GM23338 (cell line): ENCODE data around the gene PTPRN2. TPM values are rescaled to one million over a fixed set of nuclear protein-coding genes. Genes with fewer than 3 reads are reported as not detected.
"Not testable (repeated sequence)": the region's sequence is repeated elsewhere in the genome, so short reads cannot be mapped to it uniquely, and the experiment has no call there.

Experiments used
- ATAC-seq: fragments of 200-7000 bp; cut with Tn5 transposase; 3 replicates; pipeline ENCODE4 v1.9.1; 2020
- DNase-seq: peaks from one replicate; pipeline ENCODE4 v3.0.0-alpha.2; 2015; ENCODE audit warnings: low spot score
- H2AFZ ChIP-seq: fragments of 200-600 bp; sonication (generic); 2 replicates; pipeline ENCODE4 v1.8.0; 2016; ENCODE audit warnings: antibody characterized with exemption, mild to moderate bottlenecking, moderate library complexity
- H3F3A ChIP-seq: fragments of 200-600 bp; sonication (generic); replicated peaks from 2 replicates; pipeline ENCODE4 v1.8.0; 2017; ENCODE audit warnings: antibody characterized with exemption, mixed run types, low read depth
- H3K27ac ChIP-seq: fragments of 200-600 bp; sonication (generic); 2 replicates; pipeline ENCODE4 v1.6.1; 2016; ENCODE audit warnings: low read depth
- H3K27me3 ChIP-seq: fragments of 200-600 bp; sonication (generic); 2 replicates; pipeline ENCODE4 v1.8.0; 2016; ENCODE audit warnings: mild to moderate bottlenecking, mixed run types, moderate library complexity; ENCODE audit not compliant: insufficient read depth
- H3K36me3 ChIP-seq: fragments of 200-600 bp; sonication (generic); 2 replicates; pipeline ENCODE4 v1.8.0; 2016; ENCODE audit warnings: mild to moderate bottlenecking; ENCODE audit not compliant: insufficient read depth
- H3K4me1 ChIP-seq: fragments of 200-600 bp; sonication (generic); 2 replicates; pipeline ENCODE4 v1.8.0; 2016; ENCODE audit warnings: mild to moderate bottlenecking, moderate library complexity; ENCODE audit not compliant: insufficient read depth
- H3K4me2 ChIP-seq: fragments of 200-600 bp; sonication (generic); 2 replicates; pipeline ENCODE4 v1.7.1; 2017; ENCODE audit warnings: mixed run types
- H3K4me3 ChIP-seq: fragments of 200-600 bp; sonication (generic); 2 replicates; pipeline ENCODE4 v1.6.1; 2016; ENCODE audit warnings: mixed run types
- H3K79me2 ChIP-seq: fragments of 200-600 bp; sonication (generic); replicated peaks from 2 replicates; pipeline ENCODE4 v1.8.0; 2017; ENCODE audit warnings: mild to moderate bottlenecking; ENCODE audit not compliant: insufficient read depth
- H3K9me2 ChIP-seq: fragments of 200-600 bp; sonication (generic); 2 replicates; pipeline ENCODE4 v1.8.0; 2017; ENCODE audit not compliant: insufficient read depth
- H4K20me1 ChIP-seq: fragments of 200-600 bp; sonication (generic); replicated peaks from 2 replicates; pipeline ENCODE4 v1.8.0; 2017; ENCODE audit warnings: mild to moderate bottlenecking; ENCODE audit not compliant: insufficient read depth
- H3K27ac Mint-ChIP-seq: 2 replicates; pipeline ENCODE4 v1.8.0; 2020; ENCODE audit warnings: inconsistent platforms, mild to moderate bottlenecking, moderate library complexity, mixed read lengths
- H3K27me3 Mint-ChIP-seq: 3 replicates; pipeline ENCODE4 v1.8.0; 2022; ENCODE audit warnings: low read depth, mild to moderate bottlenecking, moderate library complexity, mixed read lengths, inconsistent platforms; ENCODE audit not compliant: insufficient read depth, poor library complexity
- H3K36me3 Mint-ChIP-seq: 3 replicates; pipeline ENCODE4 v1.8.0; 2021; ENCODE audit warnings: low read depth, mild to moderate bottlenecking, inconsistent platforms, moderate library complexity, mixed read lengths
- H3K4me1 Mint-ChIP-seq: 3 replicates; pipeline ENCODE4 v1.8.0; 2020; ENCODE audit warnings: mild to moderate bottlenecking, inconsistent platforms, mixed read lengths
- H3K4me3 Mint-ChIP-seq: 3 replicates; pipeline ENCODE4 v1.8.0; 2021; ENCODE audit warnings: moderate library complexity, mild to moderate bottlenecking, inconsistent platforms, mixed read lengths
- H3K9me3 Mint-ChIP-seq: 3 replicates; pipeline ENCODE4 v1.8.0; 2020; ENCODE audit warnings: moderate library complexity, mild to moderate bottlenecking, inconsistent platforms, mixed read lengths
- CREB1 ChIP-seq: fragments of 250-450 bp; sonication (Bioruptor Pico); IDR thresholded peaks from 2 replicates; pipeline ENCODE4 v1.5.0; 2020; ENCODE audit warnings: low read depth, mild to moderate bottlenecking, moderate library complexity
- EZH2 ChIP-seq: fragments of 200-600 bp; sonication (generic); IDR thresholded peaks from one replicate; pipeline ENCODE4 v1.8.0; 2017; ENCODE audit warnings: antibody characterized with exemption, mild to moderate bottlenecking, low read depth; ENCODE audit not compliant: unreplicated experiment
- EZH2phosphoT487 ChIP-seq: fragments of 200-600 bp; sonication (generic); IDR thresholded peaks from one replicate; pipeline ENCODE4 v1.8.1; 2018; ENCODE audit warnings: antibody characterized with exemption; ENCODE audit not compliant: unreplicated experiment
- JUNB ChIP-seq: IDR thresholded peaks from one replicate; pipeline ENCODE4 v1.6.1; 2016; ENCODE audit warnings: antibody characterized with exemption; ENCODE audit not compliant: unreplicated experiment
- NANOG ChIP-seq: IDR thresholded peaks from 2 replicates; pipeline ENCODE4 v1.6.1; 2016; ENCODE audit warnings: antibody characterized with exemption, borderline replicate concordance
- POLR2AphosphoS5 ChIP-seq: IDR thresholded peaks from 2 replicates; pipeline ENCODE4 v1.6.1; 2016; ENCODE audit warnings: antibody characterized with exemption, low read depth
- STAT1 ChIP-seq: IDR thresholded peaks from one replicate; pipeline ENCODE4 v1.6.1; 2016; ENCODE audit warnings: antibody characterized with exemption; ENCODE audit not compliant: unreplicated experiment
- ZNF114 ChIP-seq: fragments of 250-450 bp; sonication (Bioruptor Pico); IDR thresholded peaks from 2 replicates; pipeline ENCODE4 v1.5.0; 2020; ENCODE audit warnings: mild to moderate bottlenecking, moderate library complexity
- ZNF331 ChIP-seq: fragments of 250-450 bp; sonication (Bioruptor Pico); IDR thresholded peaks from 2 replicates; pipeline ENCODE4 v1.5.0; 2020; ENCODE audit warnings: low read depth, mild to moderate bottlenecking, moderate library complexity
- polyA plus RNA-seq: library from polyadenylated mRNA; unstranded; fragments of >200 nt; fragmentation: Nextera tagmentation; extraction: Ambion mirVana; gene quantifications from 2 replicates; pipeline ENCODE4 v1.2.1, GENCODE V29; 2016
- total RNA-seq: library from RNA; depleted of rRNA; stranded (reverse); fragments of >200 nt; shearing (Covaris generic); gene quantifications from 2 replicates; pipeline ENCODE4 v1.2.3, GENCODE V29; 2014
- TF ChIP-seq, protein P1 (sequence below), 2 experiments: fragments of 200-600 bp in 1 of 2; sonication (generic) in 1 of 2; conservative IDR thresholded peaks; 2 replicates each; pipeline versions ENCODE4 v1.5.1 to v1.6.1; 2016 to 2017; ENCODE audit warnings: antibody characterized with exemption in 2 of 2, low read depth in 2 of 2, mild to moderate bottlenecking in 2 of 2, moderate library complexity in 1 of 2
- TF ChIP-seq, protein P2 (sequence below): IDR thresholded peaks from 2 replicates; pipeline ENCODE4 v1.6.1; 2016; ENCODE audit warnings: antibody characterized with exemption
- TF ChIP-seq, protein P3 (sequence below): IDR thresholded peaks from one replicate; pipeline ENCODE4 v1.6.1; 2018; ENCODE audit warnings: antibody characterized with exemption; ENCODE audit not compliant: unreplicated experiment

Gene PTPRN2
- total and polyA plus RNA-seq, 2 experiments from 2014 or later = 0.87 to 4.0 TPM

DNA sequence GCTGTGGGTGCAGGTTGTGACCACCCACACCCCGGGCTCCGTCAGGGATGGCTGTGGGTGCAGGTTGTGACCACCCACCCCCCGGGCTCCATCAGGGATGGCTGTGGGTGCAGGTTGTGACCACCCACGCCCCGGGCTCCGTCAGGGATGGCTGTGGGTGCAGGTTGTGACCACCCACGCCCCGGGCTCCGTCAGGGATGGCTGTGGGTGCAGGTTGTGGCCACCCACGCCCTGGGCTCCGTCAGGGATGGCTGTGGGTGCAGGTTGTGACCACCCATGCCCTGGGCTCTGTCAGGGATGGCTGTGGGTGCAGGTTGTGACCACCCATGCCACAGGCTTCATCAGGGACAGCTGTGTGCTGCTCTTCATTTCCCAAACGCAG is 53.5 kb downstream of the PTPRN2 start:
- H3K4me3 ChIP-seq, H3K4me3 Mint-ChIP-seq, H4K20me1 ChIP-seq, H3K79me2 ChIP-seq, H3K4me2 ChIP-seq, H3K4me1 Mint-ChIP-seq, H3K27me3 ChIP-seq, H3K4me1 ChIP-seq, H2AFZ ChIP-seq, DNase-seq, H3K27ac ChIP-seq, H3K9me2 ChIP-seq, ATAC-seq, H3K27ac Mint-ChIP-seq, H3F3A ChIP-seq, H3K36me3 ChIP-seq: not testable (repeated sequence)
- Mint-ChIP-seq H3K27me3 (peaks cover 16% of the 10 kb centered on the region), H3K9me3 (peaks cover 84% of the 10 kb centered on the region), H3K36me3 (peaks cover 30% of the 10 kb centered on the region)

DNA sequence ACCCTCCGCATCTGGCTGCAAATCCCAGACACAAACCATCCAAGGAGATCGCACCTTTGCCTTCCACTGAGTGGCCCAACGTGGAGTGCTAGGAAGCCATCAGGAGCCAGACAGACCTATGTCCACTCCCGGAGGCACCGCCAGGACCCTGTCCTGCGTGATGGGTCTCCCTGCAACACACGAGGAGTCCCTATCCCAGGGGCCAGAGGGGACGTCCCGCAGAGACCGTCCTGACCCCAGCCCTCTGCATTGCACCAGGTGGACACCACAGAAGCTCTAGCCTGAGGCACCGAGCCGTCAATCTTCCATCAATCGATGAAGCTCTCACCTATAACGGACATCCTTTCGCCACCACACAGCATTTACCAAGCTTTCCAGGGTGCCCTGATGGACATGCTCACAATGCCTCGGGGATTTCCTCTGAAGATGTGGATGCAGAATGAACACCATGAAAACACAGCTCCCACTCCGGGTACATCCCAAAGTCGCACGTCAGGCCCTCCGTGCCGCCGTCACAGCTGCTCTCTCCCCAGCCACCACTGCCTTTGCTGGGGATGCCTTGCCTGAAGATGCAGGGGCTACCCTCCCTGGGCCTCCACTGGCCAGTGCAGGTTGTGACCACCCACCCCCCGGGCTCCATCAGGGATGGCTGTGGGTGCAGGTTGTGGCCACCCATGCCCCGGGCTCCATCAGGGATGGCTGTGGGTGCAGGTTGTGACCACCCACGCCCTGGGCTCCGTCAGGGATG is 54.1 kb downstream of the PTPRN2 start:
- Histone ChIP-seq H4K20me1 (no peaks in the 10 kb centered on the region; the same call in 1 of the 2 replicates), H3F3A (peaks cover 2% of the 10 kb centered on the region; the same call in 1 of the 2 replicates), H3K79me2 (no peaks in the 10 kb centered on the region), H3K4me2 (no peak overlapping the region), H3K27me3 (no peaks in the 10 kb centered on the region), H3K27ac (no peak overlapping the region), H3K4me3 (no peak overlapping the region), H3K4me1 (no peaks in the 10 kb centered on the region), H2AFZ (no peak overlapping the region), H3K9me2 (no peaks in the 10 kb centered on the region), H3K36me3 (no peaks in the 10 kb centered on the region)
- TF ChIP-seq EZH2phosphoT487 (no peak), NANOG (no peak)
- H3K36me3 Mint-ChIP-seq = peaks cover 30% of the 10 kb centered on the region
- no peak overlapping the region for H3K4me3 Mint-ChIP-seq
- DNase-seq (no peak), ATAC-seq (no peak)
- H3K27ac Mint-ChIP-seq = no peak overlapping the region
- peaks cover 19% of the 10 kb centered on the region for H3K27me3 Mint-ChIP-seq
- peaks cover 84% of the 10 kb centered on the region for H3K9me3 Mint-ChIP-seq
- peaks cover 8% of the 10 kb centered on the region; the same call in 2 of the 3 replicates for H3K4me1 Mint-ChIP-seq

DNA sequence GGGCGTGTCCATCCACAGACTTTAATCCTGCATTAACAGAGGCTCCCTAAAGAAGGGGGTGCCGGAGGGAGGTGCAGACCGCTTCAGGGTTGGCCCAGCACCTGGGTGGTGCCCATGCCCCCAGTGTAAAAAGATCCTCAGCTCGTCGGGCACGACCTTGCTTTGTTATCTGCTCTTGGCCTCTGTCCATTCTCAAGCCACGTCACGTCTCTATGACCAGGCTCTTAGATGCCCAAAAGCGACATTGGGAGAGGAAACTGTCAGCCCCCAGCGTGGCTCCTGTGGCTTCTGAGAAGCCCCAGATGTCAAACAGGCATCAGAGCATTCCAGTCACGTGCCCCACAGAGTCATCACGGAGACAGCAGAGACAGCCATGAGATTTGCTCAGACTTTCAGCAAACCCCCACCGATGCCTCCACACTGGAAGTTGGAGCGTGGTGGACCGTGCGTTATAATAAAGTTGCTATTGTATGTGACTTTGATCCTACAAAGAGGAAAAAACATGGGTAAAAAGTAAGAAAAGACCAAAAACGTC is 55.5 kb downstream of the PTPRN2 start:
- no peak overlapping the region for H3K27ac ChIP-seq
- no peak overlapping the region for H3K4me2 ChIP-seq
- no peaks in the 10 kb centered on the region for H3K4me1 ChIP-seq
- H3K27me3 Mint-ChIP-seq = peaks cover 19% of the 10 kb centered on the region
- no peaks in the 10 kb centered on the region for H3K27me3 ChIP-seq
- H3K36me3 ChIP-seq = no peaks in the 10 kb centered on the region
- no peak overlapping the region for H3K4me3 ChIP-seq
- H3F3A ChIP-seq = no peaks in the 10 kb centered on the region; the same call in 1 of the 2 replicates
- H3K4me3 Mint-ChIP-seq = no peak overlapping the region; the same call in 2 of the 3 replicates
- ATAC-seq (no peak), DNase-seq (no peak)
- no peaks in the 10 kb centered on the region for H3K79me2 ChIP-seq
- H3K9me2 ChIP-seq = no peaks in the 10 kb centered on the region
- H3K9me3 Mint-ChIP-seq = peaks cover 83% of the 10 kb centered on the region
- H3K36me3 Mint-ChIP-seq = peaks cover 29% of the 10 kb centered on the region
- peaks cover 4% of the 10 kb centered on the region; the same call in 2 of the 3 replicates for H3K4me1 Mint-ChIP-seq
- no peaks in the 10 kb centered on the region; the same call in 1 of the 2 replicates for H4K20me1 ChIP-seq
- H3K27ac Mint-ChIP-seq = no peak overlapping the region
- no peak overlapping the region for H2AFZ ChIP-seq
- TF ChIP-seq EZH2phosphoT487 = no peak
- no peak for TF ChIP-seq EZH2
- no peak for TF ChIP-seq ZNF331 (CRISPR knock-in tag)
- TF ChIP-seq JUNB = no peak
- TF ChIP-seq, protein P1, sequence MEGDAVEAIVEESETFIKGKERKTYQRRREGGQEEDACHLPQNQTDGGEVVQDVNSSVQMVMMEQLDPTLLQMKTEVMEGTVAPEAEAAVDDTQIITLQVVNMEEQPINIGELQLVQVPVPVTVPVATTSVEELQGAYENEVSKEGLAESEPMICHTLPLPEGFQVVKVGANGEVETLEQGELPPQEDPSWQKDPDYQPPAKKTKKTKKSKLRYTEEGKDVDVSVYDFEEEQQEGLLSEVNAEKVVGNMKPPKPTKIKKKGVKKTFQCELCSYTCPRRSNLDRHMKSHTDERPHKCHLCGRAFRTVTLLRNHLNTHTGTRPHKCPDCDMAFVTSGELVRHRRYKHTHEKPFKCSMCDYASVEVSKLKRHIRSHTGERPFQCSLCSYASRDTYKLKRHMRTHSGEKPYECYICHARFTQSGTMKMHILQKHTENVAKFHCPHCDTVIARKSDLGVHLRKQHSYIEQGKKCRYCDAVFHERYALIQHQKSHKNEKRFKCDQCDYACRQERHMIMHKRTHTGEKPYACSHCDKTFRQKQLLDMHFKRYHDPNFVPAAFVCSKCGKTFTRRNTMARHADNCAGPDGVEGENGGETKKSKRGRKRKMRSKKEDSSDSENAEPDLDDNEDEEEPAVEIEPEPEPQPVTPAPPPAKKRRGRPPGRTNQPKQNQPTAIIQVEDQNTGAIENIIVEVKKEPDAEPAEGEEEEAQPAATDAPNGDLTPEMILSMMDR (conservative IDR thresholded peaks at IDR 0.05; ENCODE audit: low read depth in 2 of 2) = no peak
- TF ChIP-seq, protein P2, sequence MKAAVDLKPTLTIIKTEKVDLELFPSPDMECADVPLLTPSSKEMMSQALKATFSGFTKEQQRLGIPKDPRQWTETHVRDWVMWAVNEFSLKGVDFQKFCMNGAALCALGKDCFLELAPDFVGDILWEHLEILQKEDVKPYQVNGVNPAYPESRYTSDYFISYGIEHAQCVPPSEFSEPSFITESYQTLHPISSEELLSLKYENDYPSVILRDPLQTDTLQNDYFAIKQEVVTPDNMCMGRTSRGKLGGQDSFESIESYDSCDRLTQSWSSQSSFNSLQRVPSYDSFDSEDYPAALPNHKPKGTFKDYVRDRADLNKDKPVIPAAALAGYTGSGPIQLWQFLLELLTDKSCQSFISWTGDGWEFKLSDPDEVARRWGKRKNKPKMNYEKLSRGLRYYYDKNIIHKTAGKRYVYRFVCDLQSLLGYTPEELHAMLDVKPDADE = no peak
- TF ChIP-seq POLR2AphosphoS5 = no peak
- no peak for TF ChIP-seq ZNF114 (CRISPR knock-in tag)
- no peak for TF ChIP-seq CREB1 (CRISPR knock-in tag)
- TF ChIP-seq, protein P3, sequence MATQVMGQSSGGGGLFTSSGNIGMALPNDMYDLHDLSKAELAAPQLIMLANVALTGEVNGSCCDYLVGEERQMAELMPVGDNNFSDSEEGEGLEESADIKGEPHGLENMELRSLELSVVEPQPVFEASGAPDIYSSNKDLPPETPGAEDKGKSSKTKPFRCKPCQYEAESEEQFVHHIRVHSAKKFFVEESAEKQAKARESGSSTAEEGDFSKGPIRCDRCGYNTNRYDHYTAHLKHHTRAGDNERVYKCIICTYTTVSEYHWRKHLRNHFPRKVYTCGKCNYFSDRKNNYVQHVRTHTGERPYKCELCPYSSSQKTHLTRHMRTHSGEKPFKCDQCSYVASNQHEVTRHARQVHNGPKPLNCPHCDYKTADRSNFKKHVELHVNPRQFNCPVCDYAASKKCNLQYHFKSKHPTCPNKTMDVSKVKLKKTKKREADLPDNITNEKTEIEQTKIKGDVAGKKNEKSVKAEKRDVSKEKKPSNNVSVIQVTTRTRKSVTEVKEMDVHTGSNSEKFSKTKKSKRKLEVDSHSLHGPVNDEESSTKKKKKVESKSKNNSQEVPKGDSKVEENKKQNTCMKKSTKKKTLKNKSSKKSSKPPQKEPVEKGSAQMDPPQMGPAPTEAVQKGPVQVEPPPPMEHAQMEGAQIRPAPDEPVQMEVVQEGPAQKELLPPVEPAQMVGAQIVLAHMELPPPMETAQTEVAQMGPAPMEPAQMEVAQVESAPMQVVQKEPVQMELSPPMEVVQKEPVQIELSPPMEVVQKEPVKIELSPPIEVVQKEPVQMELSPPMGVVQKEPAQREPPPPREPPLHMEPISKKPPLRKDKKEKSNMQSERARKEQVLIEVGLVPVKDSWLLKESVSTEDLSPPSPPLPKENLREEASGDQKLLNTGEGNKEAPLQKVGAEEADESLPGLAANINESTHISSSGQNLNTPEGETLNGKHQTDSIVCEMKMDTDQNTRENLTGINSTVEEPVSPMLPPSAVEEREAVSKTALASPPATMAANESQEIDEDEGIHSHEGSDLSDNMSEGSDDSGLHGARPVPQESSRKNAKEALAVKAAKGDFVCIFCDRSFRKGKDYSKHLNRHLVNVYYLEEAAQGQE = no peak
- no peak for TF ChIP-seq STAT1
- no peak for TF ChIP-seq NANOG
